RPMI7951 (cell line): ENCODE measurements around the gene TMEM271. TPM values are rescaled to one million over a fixed set of nuclear protein-coding genes. Genes with fewer than 3 reads are reported as not detected.

Experiments used
- DNase-seq: peaks from one replicate; pipeline ENCODE4 v3.0.0-alpha.2; 2012; ENCODE audit warnings: low read depth
- total RNA-seq: library from RNA; depleted of rRNA; stranded (reverse); fragments of >200 nt; shearing (Covaris generic); gene quantifications from 2 replicates; pipeline ENCODE4 v1.2.3, GENCODE V29; 2014; rRNA removed

The TMEM271 gene, protein sequence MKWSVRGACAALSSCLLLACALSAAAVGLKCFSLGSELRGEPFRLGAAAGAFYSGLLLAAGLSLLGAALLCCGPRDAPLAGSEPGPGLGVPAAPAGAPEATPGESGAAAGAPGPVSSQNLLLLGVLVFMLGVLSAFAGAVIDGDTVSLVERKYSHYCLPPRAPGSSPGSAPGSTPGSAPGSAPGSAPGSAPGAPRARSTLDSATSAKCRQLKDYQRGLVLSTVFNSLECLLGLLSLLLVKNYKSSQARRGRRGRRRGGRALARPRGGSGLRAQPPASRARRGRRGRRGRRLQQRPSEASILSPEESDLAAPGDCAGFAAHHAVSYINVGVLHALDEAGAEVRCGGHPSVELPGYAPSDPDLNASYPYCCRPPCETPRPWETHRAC
- total RNA-seq = not detected in 2 replicates

DNA sequence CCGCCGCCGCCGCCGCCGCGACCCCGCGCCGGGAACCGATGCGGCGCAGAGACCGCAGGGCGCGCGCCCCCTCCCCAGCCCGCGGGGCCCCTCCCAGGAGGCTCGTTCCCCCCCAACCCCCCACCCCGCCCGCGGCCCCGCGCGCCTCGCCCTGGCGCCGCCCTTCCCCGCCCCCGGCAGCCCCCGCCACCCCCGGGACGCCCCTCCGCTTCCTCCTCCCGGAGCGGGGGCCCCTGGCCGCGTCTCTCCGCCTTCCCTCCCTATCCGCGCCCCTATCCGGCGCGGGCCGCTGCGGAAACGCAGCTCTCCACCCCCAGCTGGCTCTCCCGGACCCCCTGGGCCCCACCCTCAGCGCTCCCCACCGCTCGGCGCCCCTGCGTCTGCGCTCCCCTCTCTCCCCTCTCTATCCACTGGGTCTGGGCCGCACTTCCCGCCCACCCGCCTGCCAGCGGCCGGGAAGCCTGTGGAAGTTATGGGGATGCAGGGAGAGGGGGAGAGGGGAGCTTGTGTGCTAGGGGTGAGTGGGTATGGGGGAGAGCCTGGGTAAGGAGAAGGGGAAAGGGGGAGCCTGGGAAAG, at the start of gene TMEM271:
TSS of gene TMEM271 (minus strand) at position 51 of the 577 bp plus-strand sequence. CDS start 233 bp downstream, outside the sequence.
- DNase-seq = no peak

DNA sequence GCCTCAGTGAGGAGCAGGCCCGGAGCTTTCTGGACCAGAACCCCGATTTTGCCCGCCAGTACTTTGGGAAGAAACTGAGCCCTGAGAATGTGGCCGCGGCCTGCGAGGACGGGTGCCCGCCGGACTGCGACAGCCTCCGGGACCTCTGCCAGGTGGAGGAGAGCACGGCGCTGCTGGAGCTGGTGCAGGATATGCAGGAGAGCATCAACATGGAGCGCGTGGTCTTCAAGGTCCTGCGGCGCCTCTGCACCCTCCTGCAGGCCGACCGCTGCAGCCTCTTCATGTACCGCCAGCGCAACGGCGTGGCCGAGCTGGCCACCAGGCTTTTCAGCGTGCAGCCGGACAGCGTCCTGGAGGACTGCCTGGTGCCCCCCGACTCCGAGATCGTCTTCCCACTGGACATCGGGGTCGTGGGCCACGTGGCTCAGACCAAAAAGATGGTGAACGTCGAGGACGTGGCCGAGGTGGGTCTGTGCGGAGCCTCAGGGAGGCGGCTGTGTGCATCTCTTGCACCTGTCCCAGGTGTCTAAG, 49.6 kb upstream of the TMEM271 start:
- DNase-seq = no peak

DNA sequence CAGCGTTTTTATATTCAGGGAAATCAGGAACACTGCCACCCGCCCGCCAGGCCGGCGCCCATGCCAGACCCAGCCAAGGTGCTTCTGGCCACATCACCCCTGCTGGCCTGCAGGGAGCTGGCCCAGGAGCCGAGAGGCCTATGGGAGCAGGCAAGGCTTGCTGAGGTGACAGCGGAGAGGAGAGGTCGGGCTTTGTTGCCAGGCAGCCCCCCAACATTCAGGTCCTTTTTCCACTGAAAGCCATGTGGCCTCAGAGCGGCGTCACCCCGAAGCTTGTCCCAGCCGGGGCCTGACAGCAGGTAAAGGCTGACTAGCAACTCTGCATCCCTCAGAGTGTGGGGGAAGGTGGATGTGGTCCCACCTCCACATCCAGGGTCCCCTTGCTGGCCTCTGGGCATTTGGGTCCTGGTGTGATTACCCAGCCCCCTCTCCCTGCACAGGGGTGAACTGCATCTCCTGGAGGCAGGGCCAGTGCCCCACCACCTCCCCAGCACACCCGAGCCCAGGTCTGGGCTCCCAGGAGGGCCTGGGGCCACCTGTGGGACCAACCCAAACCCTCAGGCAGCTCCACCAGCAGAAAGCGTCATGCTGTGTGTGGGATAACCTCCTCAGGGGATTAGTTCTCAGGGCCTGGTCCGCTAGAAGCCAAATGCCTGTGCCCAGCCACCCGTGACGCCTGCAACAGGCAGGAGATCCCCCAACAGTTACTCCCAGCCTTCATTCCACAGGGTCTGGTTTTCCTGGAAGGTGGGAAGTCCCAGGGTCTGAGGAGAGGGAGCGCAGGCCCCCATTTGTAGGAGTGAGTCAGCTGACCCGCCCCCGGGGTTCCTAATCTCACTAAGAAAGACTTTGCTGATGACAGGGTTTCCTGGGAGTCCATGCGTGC, 48.9 kb upstream of the TMEM271 start, which contains the start of gene PDE6B:
TSS of gene PDE6B (plus strand) at position 869 of the 886 bp plus-strand sequence. CDS start 54 bp downstream, outside the sequence.
- no peak for DNase-seq

DNA sequence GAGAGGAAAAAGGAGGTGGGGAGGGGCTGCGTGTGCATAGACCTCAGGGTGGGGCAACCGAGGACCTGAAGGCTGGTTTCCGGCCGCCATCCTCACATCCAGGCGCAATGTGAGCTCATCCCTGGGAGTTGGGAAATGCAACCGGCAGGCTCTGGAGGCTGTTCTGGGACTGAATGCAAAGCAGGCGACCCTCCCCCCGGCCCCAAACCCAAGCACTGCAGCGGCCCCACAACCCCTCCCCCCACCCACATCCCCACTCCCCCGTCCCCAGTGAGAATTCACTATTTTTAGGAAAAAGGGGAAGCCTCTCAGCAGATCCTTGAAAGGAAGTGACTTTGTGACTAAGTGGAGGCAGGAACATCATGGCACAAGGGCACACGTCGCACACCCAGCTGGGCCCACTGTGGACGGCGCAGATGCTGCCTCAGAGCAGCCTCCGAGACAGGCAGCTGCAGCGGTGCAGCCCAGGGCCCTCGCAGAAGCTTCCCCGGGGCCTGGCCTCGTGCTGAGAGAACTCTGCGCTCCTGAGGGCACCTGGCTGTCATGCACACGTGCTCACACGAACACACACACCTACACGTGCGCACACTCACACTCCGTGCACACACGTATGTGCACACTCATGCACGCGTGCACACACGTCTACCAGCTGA, 47.9 kb upstream of the TMEM271 start:
- DNase-seq = no peak

DNA sequence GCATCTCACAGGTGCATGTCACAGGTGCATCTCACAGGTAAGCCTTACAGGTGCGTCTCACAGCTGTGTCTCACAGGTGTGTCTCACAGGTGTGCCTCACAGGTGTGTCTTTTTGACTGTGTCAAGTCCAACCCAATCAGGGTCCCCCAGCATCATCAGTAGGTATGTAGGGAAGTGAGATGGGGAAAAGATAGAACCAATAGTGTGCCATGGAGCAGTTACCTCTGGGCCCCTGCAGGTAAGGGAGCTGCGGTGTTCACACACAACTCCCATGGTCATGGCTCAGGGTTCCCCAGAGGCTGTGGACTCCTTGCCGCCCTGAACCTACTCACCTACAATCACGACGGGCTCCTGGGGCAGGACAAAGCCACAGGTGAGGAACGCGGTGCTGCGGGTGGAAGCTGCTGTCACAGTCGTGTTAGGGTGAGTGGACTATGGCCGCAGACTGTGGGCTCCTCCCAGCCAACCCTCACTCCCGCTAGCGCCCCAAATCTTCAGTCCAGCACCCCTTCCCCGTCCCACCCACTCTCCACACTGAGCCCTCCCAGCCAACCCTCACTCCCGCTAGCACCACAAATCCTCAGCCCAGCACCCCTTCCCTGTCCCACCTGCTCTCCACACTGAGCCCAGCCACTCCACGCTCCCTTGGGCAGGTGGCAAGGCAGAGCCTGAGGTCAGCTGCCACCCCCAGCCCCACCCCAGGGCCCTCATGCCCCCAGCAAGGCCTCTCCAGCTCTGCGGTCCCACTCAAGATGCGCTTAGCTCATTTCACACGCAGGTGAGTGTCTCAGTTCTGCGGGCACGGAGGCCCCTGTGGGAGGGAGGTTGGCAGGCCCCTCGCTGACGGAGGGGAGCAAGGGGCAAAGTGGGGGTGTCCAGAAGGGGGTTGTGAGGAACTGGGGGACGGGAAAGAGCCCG, 47.2 kb upstream of the TMEM271 start:
- no peak for DNase-seq

DNA sequence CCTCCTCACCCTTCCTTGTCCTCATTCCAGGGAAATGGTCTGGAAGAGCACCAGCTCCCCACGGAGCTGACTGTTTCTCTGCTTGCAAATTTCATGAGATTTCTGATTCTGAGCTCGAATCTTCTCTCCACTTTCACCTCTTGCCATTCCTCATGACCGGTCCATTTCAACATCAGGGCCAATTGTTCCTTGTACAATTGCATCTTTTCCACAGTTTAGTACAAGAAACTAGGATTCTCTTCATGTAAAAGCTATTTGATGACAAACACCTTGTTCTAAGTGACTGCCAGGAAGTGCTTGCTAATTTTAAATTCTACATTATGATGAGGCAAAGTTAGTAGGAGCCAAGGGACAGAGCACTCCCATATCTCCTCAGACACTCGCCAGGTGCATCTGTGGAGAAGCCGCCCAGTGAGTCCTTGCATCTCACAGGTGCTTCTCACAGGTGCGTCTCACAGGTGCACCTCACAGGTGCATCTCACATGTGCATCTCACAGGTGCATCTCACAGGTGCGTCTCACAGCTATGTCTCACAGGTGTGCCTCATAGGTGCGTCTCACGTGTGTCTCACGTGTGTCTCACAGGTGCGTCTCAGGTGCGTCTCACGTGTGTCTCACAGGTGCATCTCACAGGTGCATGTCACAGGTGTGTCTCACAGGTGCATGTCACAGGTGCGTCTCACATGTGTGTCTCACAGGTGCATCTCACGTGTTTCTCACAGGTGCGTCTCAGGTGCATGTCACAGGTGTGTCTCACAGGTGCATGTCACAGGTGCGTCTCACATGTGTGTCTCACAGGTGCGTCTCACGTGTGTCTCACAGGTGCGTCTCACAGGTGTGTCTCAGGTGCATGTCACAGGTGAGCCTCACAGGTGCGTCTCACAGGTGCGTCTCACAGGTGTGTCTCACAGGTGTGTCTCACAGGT, 46.2 kb upstream of the TMEM271 start:
- DNase-seq = peak; percentile 24

DNA sequence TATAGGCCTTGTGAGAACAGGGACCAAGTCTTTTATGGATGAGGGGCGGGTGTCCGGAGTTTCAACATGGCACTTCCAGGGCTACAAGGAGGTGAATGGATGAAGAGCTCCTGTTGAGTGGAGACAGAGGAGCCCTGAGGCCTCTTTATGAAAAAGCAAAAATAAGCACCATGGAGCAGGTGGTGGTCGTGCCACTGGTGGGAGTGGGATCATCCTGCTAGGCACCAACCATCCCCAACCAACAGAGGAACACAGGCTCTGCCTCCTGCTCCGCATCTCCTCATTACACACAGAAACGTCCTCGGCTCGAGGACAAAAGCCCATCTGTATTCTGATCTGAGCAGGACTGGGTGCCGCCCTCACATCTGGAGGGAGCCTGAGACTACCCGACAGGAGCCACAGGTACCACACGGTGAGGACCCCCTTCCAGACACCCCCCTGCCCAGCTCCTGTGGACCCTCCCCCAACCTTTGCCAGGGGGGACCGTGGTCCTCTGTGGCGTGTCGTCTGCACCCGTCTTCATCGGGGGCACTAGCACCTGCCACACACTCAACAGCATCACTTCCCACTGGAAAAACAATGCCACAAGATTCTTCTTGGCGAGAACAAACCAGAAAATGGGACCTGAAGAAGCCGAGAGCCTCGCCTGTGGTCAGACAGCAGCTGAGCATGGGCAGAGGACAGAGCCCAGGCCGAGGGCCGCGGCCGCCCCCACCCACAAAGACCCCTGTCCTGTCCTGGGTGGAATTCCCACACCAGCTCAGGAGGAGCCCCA, 45.4 kb upstream of the TMEM271 start:
- no peak for DNase-seq

DNA sequence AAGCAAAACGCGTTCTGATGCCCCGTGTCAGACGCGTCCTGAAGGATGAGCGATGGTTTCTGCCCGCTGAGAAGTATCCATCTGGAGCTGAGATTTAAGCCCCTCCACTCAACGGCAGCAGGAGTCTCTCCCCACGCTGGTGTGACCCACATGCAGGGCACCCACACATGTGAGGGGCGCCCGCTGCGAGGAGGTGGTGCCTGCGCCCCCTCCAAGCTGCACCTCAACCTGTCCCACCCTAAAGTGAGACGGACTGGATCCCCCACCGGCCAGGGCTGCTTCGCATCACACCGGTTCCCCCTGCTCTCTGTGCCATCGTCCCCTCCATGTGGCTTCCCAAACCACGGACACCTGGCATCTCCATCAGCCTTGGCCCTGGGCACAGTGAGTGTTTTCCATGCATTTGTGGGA, 44.8 kb upstream of the TMEM271 start:
- DNase-seq = no peak

DNA sequence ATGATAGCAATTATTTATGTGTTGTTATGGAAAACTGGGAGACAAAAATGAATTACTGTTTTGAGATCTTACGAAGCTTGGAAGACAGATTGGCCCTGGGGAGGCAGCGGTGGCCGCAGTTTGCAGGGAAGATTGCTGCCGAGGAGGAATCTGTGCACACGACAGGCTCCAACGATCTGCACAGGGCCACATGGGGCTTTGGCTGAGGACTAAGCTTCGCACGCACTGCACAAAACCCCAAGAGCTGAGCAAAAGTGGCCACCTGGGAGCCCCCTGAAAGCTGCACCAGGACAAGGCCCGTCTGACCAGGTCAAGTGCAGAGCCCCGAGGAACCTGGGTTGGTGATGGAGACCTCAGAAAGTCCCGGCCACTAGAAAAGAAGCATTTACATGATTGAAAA, 44.1 kb upstream of the TMEM271 start:
- no peak for DNase-seq

DNA sequence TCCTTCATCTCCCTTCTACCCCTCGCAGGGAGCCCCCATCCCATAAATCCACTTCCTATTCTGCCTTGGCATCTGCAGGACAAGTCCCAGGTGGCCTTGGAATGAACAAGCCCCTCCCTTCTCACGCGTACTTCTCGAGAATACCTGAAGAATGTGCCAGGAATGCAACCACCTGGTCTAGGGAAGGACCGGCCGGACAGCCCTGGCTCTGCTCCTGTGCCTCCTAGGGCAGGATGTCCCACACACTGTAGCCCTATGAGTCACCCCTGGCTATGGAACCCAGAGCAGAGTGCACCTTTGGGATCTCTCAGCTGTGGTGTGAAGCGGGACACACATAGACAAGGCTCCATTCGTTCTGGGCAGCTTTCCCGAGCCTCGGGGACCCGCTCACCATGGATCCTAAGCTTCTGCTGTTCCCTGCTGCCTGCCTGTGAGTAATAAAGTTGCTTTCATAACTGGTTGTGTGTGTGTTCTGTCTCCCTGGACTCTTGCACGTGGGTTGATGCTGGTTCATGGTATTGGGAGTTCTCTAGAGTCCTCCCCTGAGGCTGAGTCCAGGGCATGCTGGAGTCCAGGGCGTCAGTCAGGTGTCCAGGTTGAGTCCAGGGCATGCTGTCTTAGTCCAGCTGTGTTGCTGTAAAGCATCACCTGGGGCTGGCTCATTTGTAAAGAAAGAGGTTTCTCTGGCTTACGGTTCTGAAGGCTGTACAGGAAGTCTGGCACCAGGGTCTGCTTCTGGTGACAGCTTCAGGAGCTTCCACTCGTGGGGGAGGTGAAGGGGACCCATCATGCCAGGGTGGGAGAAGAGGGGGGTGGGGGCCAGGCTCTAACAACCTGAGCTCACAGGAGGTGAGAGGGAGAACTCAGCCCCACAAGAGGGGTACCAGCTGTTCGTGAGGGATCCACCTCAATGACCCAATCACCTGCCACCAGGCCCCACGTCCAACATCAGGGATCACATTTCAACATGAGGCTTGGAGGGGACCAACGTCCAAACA, 41.8 kb upstream of the TMEM271 start:
- no peak for DNase-seq

DNA sequence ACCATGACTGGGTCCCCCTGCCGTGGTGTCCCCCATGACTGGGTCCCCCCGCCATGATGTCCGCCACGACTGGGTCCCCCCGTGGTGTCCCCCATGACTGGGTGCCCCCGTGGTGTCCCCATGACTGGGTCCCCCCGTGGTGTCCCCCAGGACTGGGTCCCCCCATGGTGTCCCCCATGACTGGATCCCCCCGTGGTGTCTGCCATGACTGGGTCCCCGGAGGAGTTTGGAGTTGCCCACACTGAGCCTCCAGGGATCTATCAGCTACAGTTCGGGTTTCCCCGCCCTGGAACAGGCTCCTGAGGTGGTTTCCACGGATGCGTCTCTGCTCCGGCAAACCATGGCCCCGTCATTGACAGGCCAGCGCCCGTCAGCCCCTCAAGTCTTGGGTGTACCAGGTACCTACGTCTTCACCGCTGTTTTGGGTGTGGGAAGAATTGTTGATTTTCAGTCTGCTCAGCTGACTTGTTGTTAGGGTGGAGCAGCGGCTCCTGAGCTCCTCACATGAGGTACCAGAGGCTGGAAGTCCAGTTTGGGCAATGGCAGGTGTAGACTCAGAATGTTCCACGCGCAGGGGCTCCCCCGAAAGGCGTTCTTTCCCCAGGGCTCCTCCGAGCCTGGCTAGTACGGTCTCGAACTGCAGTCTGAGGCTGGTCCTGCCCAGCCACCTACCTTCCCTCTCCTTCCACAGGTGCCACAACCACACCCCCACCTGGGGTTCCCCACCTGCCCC, 41.0 kb upstream of the TMEM271 start:
- no peak for DNase-seq

DNA sequence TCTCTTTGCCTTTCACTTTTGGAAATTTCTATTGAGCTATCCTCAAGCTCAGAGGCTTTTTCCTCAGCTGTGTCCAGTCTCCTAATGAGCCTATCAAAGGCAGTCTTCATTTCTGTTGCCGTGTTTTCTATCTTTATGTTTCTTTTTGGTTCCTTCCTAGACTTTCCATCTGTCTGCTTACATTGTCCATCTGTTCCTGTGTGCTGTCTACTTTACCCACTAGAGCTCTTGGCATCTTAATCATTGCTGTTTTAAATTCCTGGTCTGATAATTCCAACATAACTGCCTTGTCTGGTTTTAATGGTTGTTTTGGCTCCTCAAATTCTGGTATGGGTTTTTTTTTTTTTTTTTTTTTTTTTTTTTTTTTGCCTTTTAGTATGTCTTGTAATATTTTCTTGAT, 40.0 kb upstream of the TMEM271 start:
- no peak for DNase-seq

DNA sequence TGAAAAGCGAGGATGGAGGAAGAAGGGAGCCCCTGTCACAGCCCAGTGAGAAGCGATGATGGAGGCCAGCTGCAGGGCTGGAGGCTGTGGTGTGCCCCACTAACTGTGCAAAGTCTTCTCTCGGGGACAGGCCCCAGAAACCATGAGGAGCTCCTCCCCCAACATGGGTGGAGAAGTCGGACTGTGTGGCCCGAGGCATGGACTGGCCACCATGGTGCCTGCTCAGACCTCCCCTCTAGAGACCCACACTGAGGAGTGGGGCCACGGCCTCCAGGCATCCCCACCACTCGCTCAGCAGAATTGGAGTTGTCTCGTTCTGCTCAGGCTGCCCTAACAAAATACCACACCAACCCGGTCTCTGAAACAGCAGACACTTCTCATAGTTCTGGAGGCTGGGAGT, 37.0 kb upstream of the TMEM271 start:
- DNase-seq = no peak

DNA sequence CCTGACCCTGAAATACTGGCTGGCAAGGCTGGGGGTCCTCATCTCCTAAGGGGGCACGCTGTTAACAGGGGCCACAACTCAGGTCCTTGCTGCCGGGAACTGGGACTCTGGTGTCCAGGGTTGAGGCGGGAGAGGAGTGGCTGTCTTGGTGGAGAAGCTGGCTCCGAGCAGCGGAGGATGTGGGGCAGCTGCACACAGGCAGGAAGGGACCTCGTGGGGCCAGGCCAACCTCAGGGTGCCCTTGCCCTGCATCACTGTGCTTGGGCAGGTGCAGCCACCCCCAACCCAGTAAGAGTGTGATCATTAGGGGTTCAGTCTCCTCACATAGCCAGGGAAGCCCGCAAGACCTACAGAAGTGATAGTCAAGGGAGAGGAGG, 36.6 kb upstream of the TMEM271 start:
- DNase-seq = no peak

DNA sequence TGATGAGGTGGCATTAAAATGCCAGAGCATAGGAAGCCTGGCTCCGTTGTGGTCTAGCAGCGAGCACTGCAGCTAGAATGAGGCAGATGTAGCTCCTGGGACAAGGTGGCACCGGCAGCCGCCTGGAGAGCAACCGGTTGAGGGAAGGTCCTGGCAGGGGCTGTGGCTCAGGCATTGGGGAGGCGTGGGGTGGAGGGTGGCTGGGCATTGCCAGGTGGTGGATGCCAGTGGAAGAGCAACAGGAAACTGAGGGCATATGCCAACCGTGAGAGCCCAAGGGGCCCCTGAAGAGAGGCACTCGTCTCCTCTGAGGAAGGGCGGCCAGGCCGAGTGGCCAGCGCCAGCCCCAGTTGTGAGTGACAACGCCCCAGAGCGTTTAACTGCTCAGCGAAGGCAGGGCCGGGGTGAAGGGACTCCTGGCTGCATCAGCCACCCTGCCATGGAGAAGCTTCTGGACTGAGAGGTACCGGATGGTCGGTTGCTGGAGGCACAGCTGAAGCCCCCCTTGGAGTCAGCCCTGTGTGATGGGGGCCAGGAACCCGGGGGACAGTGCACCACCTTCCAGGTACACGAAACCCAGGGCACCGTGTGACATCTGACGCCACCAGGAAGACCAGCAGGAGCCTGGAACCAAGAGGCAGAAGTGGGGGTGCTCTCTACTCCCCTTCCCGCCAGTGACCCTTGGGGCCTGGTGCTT, 36.1 kb upstream of the TMEM271 start:
- DNase-seq = no peak
